Measurements from ENCODE around the gene BTBD16. TPM values are rescaled to one million over a fixed set of nuclear protein-coding genes. Genes with fewer than 3 reads are reported as not detected.

Gene BTBD16
- total RNA-seq, 1 experiment from 2014 or later: not detected

- TF ChIP-seq AFF4 (CRISPR knock-in tag; IDR thresholded peaks at IDR 0.05; ENCODE audit: borderline replicate concordance) (no peak), SMAD4 (CRISPR knock-in tag; IDR thresholded peaks at IDR 0.05) (no peak), TEAD1 (CRISPR knock-in tag; IDR thresholded peaks at IDR 0.05) (peak; percentile 40; the same call in 1 of the 2 replicates), AR (CRISPR knock-in tag; IDR thresholded peaks at IDR 0.05) (no peak), SP1 (CRISPR knock-in tag; conservative IDR thresholded peaks at IDR 0.05) (peak; percentile 44; the same call in 1 of the 2 replicates)
Measured at GRCh38 chr10:122374859-122375678, 104.0 kb downstream of the BTBD16 start (continued).

GRCh38 chr10:122375679-122376160, 104.6 kb downstream of the BTBD16 start:
- H3K27ac Mint-ChIP-seq: peak overlapping the region; percentile 89
- peak overlapping the region; percentile 93 for H3K4me3 Mint-ChIP-seq
- H3K4me1 Mint-ChIP-seq: peaks cover 21% of the 10 kb centered on the region
- DNase-seq (ENCODE audit: low spot score) (no peak), ATAC-seq (no peak)
- H3K27me3 Mint-ChIP-seq (ENCODE audit: low read depth): peaks cover 20% of the 10 kb centered on the region
- ChIA-PET POLR2A (no interaction called here), CTCF (no interaction called here)
- no peaks in the 10 kb centered on the region for H3K9me3 Mint-ChIP-seq
- peaks cover 11% of the 10 kb centered on the region for H3K36me3 Mint-ChIP-seq
- TF ChIP-seq TP53 (CRISPR knock-in tag; IDR thresholded peaks at IDR 0.05) (no peak), ATF6 (CRISPR knock-in tag; IDR thresholded peaks at IDR 0.05) (no peak), NR1H2 (CRISPR knock-in tag; IDR thresholded peaks at IDR 0.05) (no peak), MLX (CRISPR knock-in tag; IDR thresholded peaks at IDR 0.05) (no peak), JAZF1 (CRISPR knock-in tag; IDR thresholded peaks at IDR 0.05) (no peak), MYBL2 (CRISPR knock-in tag; IDR thresholded peaks at IDR 0.05) (no peak), SMAD3 (CRISPR knock-in tag; IDR thresholded peaks at IDR 0.05; ENCODE audit: borderline replicate concordance) (no peak), GABPB1 (CRISPR knock-in tag; IDR thresholded peaks at IDR 0.05) (no peak), SMAD4 (CRISPR knock-in tag; IDR thresholded peaks at IDR 0.05) (no peak), FOXP4 (CRISPR knock-in tag; IDR thresholded peaks at IDR 0.05) (no peak), PRRX2 (CRISPR knock-in tag; IDR thresholded peaks at IDR 0.05) (no peak), ZNF281 (CRISPR knock-in tag; IDR thresholded peaks at IDR 0.05) (no peak), GTF2I (CRISPR knock-in tag; conservative IDR thresholded peaks at IDR 0.05) (no peak)
